A673 (cell line): ENCODE data around the gene MEX3B. TPM values are rescaled to one million over a fixed set of nuclear protein-coding genes. Genes with fewer than 3 reads are reported as not detected.

Experiments used
- BruUV-seq: library from RNA; stranded (reverse); fragments of 400-500 nt; replicated peaks from 2 replicates; lab custom pipeline; 2021; lab: Mats Ljungman, UMichigan
- CTCF ChIA-PET: fragments of 300-600 bp; sonication (Branson Sonifier 250); formaldehyde crosslinking; loops from one replicate; lab custom pipeline; 2022; ENCODE audit warnings: antibody characterized with exemption; lab: Charles Lee
- POLR2A ChIA-PET: fragments of 300-600 bp; sonication (Branson Sonifier 250); formaldehyde crosslinking; loops from one replicate; lab custom pipeline; 2022; ENCODE audit warnings: antibody characterized with exemption; ENCODE audit not compliant: low non-redundant PET; lab: Charles Lee
- DNase-seq: peaks from one replicate; pipeline ENCODE4 v3.0.0-alpha.2; 2015; ENCODE audit warnings: low spot score
- H3K27ac ChIP-seq: fragments of 200-600 bp; sonication (generic); 2 replicates; pipeline ENCODE4 v1.5.1; 2016; ENCODE audit warnings: mixed run types, low read depth, mild to moderate bottlenecking, mixed read lengths, antibody characterized with exemption, low read length; ENCODE audit not compliant: poor library complexity, severe bottlenecking
- H3K27me3 ChIP-seq: fragments of 200-600 bp; sonication (generic); replicated peaks from 2 replicates; pipeline ENCODE4 v1.6.1; 2017; ENCODE audit warnings: mixed run types, low read depth, mild to moderate bottlenecking, mixed read lengths, antibody characterized with exemption, low read length; ENCODE audit not compliant: insufficient read depth, poor library complexity
- H3K36me3 ChIP-seq: fragments of 200-600 bp; sonication (generic); 2 replicates; pipeline ENCODE4 v1.6.1; 2016; ENCODE audit warnings: mixed run types, mild to moderate bottlenecking, mixed read lengths, antibody characterized with exemption, low read length; ENCODE audit not compliant: insufficient read depth, poor library complexity, severe bottlenecking
- H3K4me1 ChIP-seq: fragments of 200-600 bp; sonication (generic); 2 replicates; pipeline ENCODE4 v1.6.1; 2017; ENCODE audit warnings: mixed run types, mild to moderate bottlenecking, mixed read lengths, antibody characterized with exemption, low read length; ENCODE audit not compliant: insufficient read depth, poor library complexity, severe bottlenecking
- H3K4me3 ChIP-seq: fragments of 200-600 bp; sonication (generic); 2 replicates; pipeline ENCODE4 v1.5.1; 2016; ENCODE audit warnings: low read depth, mixed run types, mild to moderate bottlenecking, mixed read lengths, low read length; ENCODE audit not compliant: poor library complexity, severe bottlenecking
- H3K9me3 ChIP-seq: fragments of 200-600 bp; sonication (generic); 2 replicates; pipeline ENCODE4 v1.6.1; 2016; ENCODE audit warnings: mixed run types, low read depth, mild to moderate bottlenecking, mixed read lengths, antibody characterized with exemption, low read length; ENCODE audit not compliant: poor library complexity, severe bottlenecking
- CTCF ChIP-seq: fragments of 300-800, 200-600 bp; sonication (generic); conservative IDR thresholded peaks from 2 replicates; pipeline ENCODE4 v1.5.1; 2017; ENCODE audit warnings: low read depth, mild to moderate bottlenecking, antibody characterized with exemption, low read length, moderate library complexity, mixed read lengths
- EZH2 ChIP-seq: fragments of 200-600 bp; sonication (generic); IDR thresholded peaks from 2 replicates; pipeline ENCODE4 v1.6.1; 2017; ENCODE audit warnings: borderline replicate concordance, low read depth, mild to moderate bottlenecking, mixed read lengths, antibody characterized with exemption, low read length; ENCODE audit not compliant: poor library complexity, severe bottlenecking
- intact Hi-C: fragments of 100-400 bp; cut with micrococcal nuclease; formaldehyde crosslinking; loops from one replicate; pipeline ENCODE4 v1.10.0; 2022; ENCODE audit not compliant: unreplicated experiment
- total RNA-seq: library from RNA; stranded (reverse); gene quantifications from 2 replicates; pipeline ENCODE4 v1.2.3, GENCODE V29; 2021

MEX3B gene
- total RNA-seq, 1 experiment from 2014 or later = 5.5 TPM

GRCh38 chr15:82020625-82021394 is 25.0 kb downstream of the MEX3B start:
- intact Hi-C loops = no loop called here
- Histone ChIP-seq H3K27ac (no peak overlapping the region), H3K4me1 (peaks cover 6% of the 10 kb centered on the region), H3K9me3 (no peaks in the 10 kb centered on the region), H3K4me3 (no peak overlapping the region), H3K36me3 (no peaks in the 10 kb centered on the region), H3K27me3 (no peaks in the 10 kb centered on the region)
- no peak for TF ChIP-seq EZH2
- no peak for TF ChIP-seq CTCF
- BruUV-seq = no TSS peak
- POLR2A ChIA-PET = no interaction called here
- CTCF ChIA-PET = no interaction called here
- no peak for DNase-seq

GRCh38 chr15:82018201-82018600 is 27.6 kb downstream of the MEX3B start:
- CTCF ChIA-PET = no interaction called here
- H3K4me1 ChIP-seq = peaks cover 6% of the 10 kb centered on the region
- H3K9me3 ChIP-seq = no peaks in the 10 kb centered on the region
- no peak for TF ChIP-seq CTCF
- TF ChIP-seq EZH2 = no peak
- POLR2A ChIA-PET = no interaction called here
- intact Hi-C loops = no loop called here
- no TSS peak for BruUV-seq
- DNase-seq = no peak
- no peaks in the 10 kb centered on the region for H3K27me3 ChIP-seq
- no peak overlapping the region for H3K27ac ChIP-seq
- H3K36me3 ChIP-seq = no peaks in the 10 kb centered on the region
- no peak overlapping the region for H3K4me3 ChIP-seq

GRCh38 chr15:82017656-82018055 is 28.2 kb downstream of the MEX3B start:
- TF ChIP-seq CTCF (no peak), EZH2 (no peak)
- CTCF ChIA-PET = no interaction called here
- POLR2A ChIA-PET = no interaction called here
- no peak overlapping the region for H3K4me3 ChIP-seq
- H3K27me3 ChIP-seq = no peaks in the 10 kb centered on the region
- intact Hi-C loops = no loop called here
- no peak for DNase-seq
- BruUV-seq = no TSS peak
- no peaks in the 10 kb centered on the region for H3K9me3 ChIP-seq
- H3K27ac ChIP-seq = no peak overlapping the region
- H3K36me3 ChIP-seq = no peaks in the 10 kb centered on the region
- peaks cover 6% of the 10 kb centered on the region for H3K4me1 ChIP-seq
